Transverse colon (tissue), 3 donors: ENCODE measurements around the gene NT5C1A.

Source experiments
- CTCF ChIP-seq, 5 experiments: fragments of 200-600 bp in 3 of 5; fragments of 450-650 bp in 2 of 5; sonication (generic) in 3 of 5; IDR thresholded peaks; 1 replicate in 2 of 5; 2 replicates in 3 of 5; pipeline ENCODE4 v1.5.1; 2016 to 2017; ENCODE audit warnings: antibody characterized with exemption in 5 of 5, inconsistent platforms in 3 of 5, mild to moderate bottlenecking in 2 of 5, moderate library complexity in 1 of 5
- EP300 ChIP-seq: sonication (generic); formaldehyde crosslinking; IDR thresholded peaks from one replicate; pipeline ENCODE4 v1.6.1; 2017; ENCODE audit warnings: antibody characterized with exemption, low read depth

DNA sequence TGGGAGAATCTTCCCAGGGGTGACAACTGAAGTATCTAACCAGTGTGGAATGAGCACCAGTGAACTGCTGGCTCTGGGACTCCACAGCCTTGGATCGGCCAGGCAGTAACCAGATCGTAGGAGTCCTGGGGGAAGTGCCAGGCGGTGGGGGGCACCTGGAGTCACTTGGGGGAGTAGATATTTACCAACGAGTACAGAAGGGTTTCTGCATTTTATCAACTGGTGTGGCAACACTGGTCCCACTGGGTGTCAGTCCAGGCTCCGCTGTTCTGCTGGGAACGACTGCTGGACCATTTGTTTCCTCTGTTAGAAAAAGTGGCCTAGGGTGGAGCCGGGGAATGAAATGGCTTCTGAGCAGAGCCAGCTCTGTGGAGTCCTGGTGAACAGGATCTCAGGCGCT is 46.9 kb downstream of the NT5C1A start:
- TF ChIP-seq EP300 (no peak), CTCF (IDR thresholded peaks at IDR 0.05) (no peak)
